HUES48 (cell line): Measurements from ENCODE around the gene FAM131C.
"Not testable (repeated sequence)": the region's sequence is repeated elsewhere in the genome, so short reads cannot be mapped to it uniquely, and the experiment has no call there.

ENCODE experiments used
- H3K27ac ChIP-seq: one replicate; pipeline ENCODE4 v1.7.0; 2013; ENCODE audit warnings: low read depth, low read length, inconsistent platforms
- H3K27me3 ChIP-seq: 2 replicates; pipeline ENCODE4 v1.6.1; 2013; ENCODE audit warnings: mild to moderate bottlenecking, low read length; ENCODE audit not compliant: control insufficient read depth, insufficient read depth
- H3K36me3 ChIP-seq: 2 replicates; pipeline ENCODE4 v1.6.1; 2013; ENCODE audit warnings: low read length; ENCODE audit not compliant: control insufficient read depth, insufficient read depth
- H3K4me1 ChIP-seq: 2 replicates; pipeline ENCODE4 v1.6.1; 2013; ENCODE audit warnings: mild to moderate bottlenecking, low read length; ENCODE audit not compliant: control insufficient read depth, insufficient read depth
- H3K4me3 ChIP-seq: 2 replicates; pipeline ENCODE4 v1.5.1; 2013; ENCODE audit warnings: mild to moderate bottlenecking, low read depth, low read length
- H3K9ac ChIP-seq: 2 replicates; pipeline ENCODE4 v1.6.1; 2013; ENCODE audit warnings: mild to moderate bottlenecking, low read depth, low read length, moderate library complexity
- H3K9me3 ChIP-seq: 2 replicates; pipeline ENCODE4 v1.6.1; 2013; ENCODE audit warnings: low read length; ENCODE audit not compliant: control insufficient read depth, insufficient read depth

FAM131C gene

GRCh38 chr1:16065269-16065576, 8.2 kb downstream of the FAM131C start:
- Histone ChIP-seq H3K9me3 (no peaks in the 10 kb centered on the region), H3K36me3 (no peaks in the 10 kb centered on the region), H3K27me3 (no peaks in the 10 kb centered on the region), H3K9ac (no peak overlapping the region), H3K4me3 (no peak overlapping the region), H3K4me1 (peaks cover 7% of the 10 kb centered on the region; the same call in 1 of the 2 replicates), H3K27ac (no peak overlapping the region)

GRCh38 chr1:16064536-16065268, 8.7 kb downstream of the FAM131C start:
- no peaks in the 10 kb centered on the region for H3K36me3 ChIP-seq
- H3K9me3 ChIP-seq: no peaks in the 10 kb centered on the region
- H3K27me3 ChIP-seq: no peaks in the 10 kb centered on the region
- no peak overlapping the region for H3K27ac ChIP-seq
- no peak overlapping the region for H3K4me3 ChIP-seq
- H3K9ac ChIP-seq: no peak overlapping the region
- H3K4me1 ChIP-seq: peaks cover 7% of the 10 kb centered on the region; the same call in 1 of the 2 replicates

GRCh38 chr1:16063921-16064320, 9.5 kb downstream of the FAM131C start:
- Histone ChIP-seq H3K9ac (no peak overlapping the region), H3K36me3 (no peaks in the 10 kb centered on the region), H3K9me3 (no peaks in the 10 kb centered on the region), H3K4me3 (no peak overlapping the region), H3K27me3 (no peaks in the 10 kb centered on the region), H3K27ac (no peak overlapping the region), H3K4me1 (peaks cover 7% of the 10 kb centered on the region; the same call in 1 of the 2 replicates)

- Histone ChIP-seq H3K27ac (no peak overlapping the region), H3K27me3 (no peaks in the 10 kb centered on the region), H3K36me3 (no peaks in the 10 kb centered on the region), H3K9ac (no peak overlapping the region), H3K9me3 (no peaks in the 10 kb centered on the region), H3K4me1 (peaks cover 7% of the 10 kb centered on the region; the same call in 1 of the 2 replicates), H3K4me3 (no peak overlapping the region)
Observed at GRCh38 chr1:16063226-16063829, 10.1 kb downstream of the FAM131C start.

GRCh38 chr1:16062687-16063075, 10.8 kb downstream of the FAM131C start:
- not testable (repeated sequence) for H3K9me3 ChIP-seq, H3K27ac ChIP-seq, H3K27me3 ChIP-seq, H3K9ac ChIP-seq, H3K4me3 ChIP-seq, H3K4me1 ChIP-seq, H3K36me3 ChIP-seq

- H3K9ac ChIP-seq, H3K9me3 ChIP-seq, H3K4me1 ChIP-seq, H3K36me3 ChIP-seq, H3K4me3 ChIP-seq, H3K27me3 ChIP-seq, H3K27ac ChIP-seq: not testable (repeated sequence)
Observed at GRCh38 chr1:16061989-16062686, 11.3 kb downstream of the FAM131C start.

- H3K27ac ChIP-seq: no peak overlapping the region
- no peaks in the 10 kb centered on the region for H3K9me3 ChIP-seq
- H3K27me3 ChIP-seq: no peaks in the 10 kb centered on the region
- H3K9ac ChIP-seq: no peak overlapping the region
- no peaks in the 10 kb centered on the region for H3K36me3 ChIP-seq
- H3K4me1 ChIP-seq: peaks cover 7% of the 10 kb centered on the region; the same call in 1 of the 2 replicates
- no peak overlapping the region for H3K4me3 ChIP-seq
Observed at GRCh38 chr1:16061266-16061665, 12.2 kb downstream of the FAM131C start.

- not testable (repeated sequence) for H3K27me3 ChIP-seq, H3K4me3 ChIP-seq
Observed at GRCh38 chr1:16058394-16059120, 14.9 kb downstream of the FAM131C start.

GRCh38 chr1:16057314-16057915, 16.0 kb downstream of the FAM131C start:
- not testable (repeated sequence) for H3K4me1 ChIP-seq, H3K36me3 ChIP-seq, H3K4me3 ChIP-seq, H3K27me3 ChIP-seq, H3K27ac ChIP-seq, H3K9ac ChIP-seq, H3K9me3 ChIP-seq

More at GRCh38 chr1:16058394-16059120, 14.9 kb downstream of the FAM131C start:
- H3K4me1 ChIP-seq, H3K9ac ChIP-seq, H3K36me3 ChIP-seq, H3K9me3 ChIP-seq, H3K27ac ChIP-seq: not testable (repeated sequence)

GRCh38 chr1:16056521-16056912, 16.9 kb downstream of the FAM131C start:
- not testable (repeated sequence) for H3K27ac ChIP-seq, H3K36me3 ChIP-seq, H3K4me3 ChIP-seq, H3K9me3 ChIP-seq, H3K27me3 ChIP-seq, H3K9ac ChIP-seq, H3K4me1 ChIP-seq
